SU-DHL-6 (cell line): ENCODE results near the gene TP53BP2.

Experiments used
- H2AFZ ChIP-seq: fragments of 200-600 bp; sonication (generic); 2 replicates; pipeline ENCODE4 v1.6.1; 2014; ENCODE audit warnings: low read depth, mild to moderate bottlenecking, moderate library complexity, mixed read lengths, antibody characterized with exemption, low read length; ENCODE audit not compliant: severe bottlenecking
- H3F3A ChIP-seq: fragments of 200-600 bp; shearing (Covaris generic); 2 replicates; pipeline ENCODE4 v1.6.0; 2016; ENCODE audit warnings: antibody characterized with exemption, mild to moderate bottlenecking; ENCODE audit not compliant: insufficient read depth
- H3K27ac ChIP-seq: fragments of 200-600 bp; sonication (generic); 2 replicates; pipeline ENCODE4 v1.5.1; 2016; ENCODE audit warnings: low read depth, mild to moderate bottlenecking, low read length, moderate library complexity, mixed read lengths
- H3K27me3 ChIP-seq: fragments of 200-600 bp; sonication (generic), shearing (Covaris generic); 2 replicates; pipeline ENCODE4 v1.6.0; 2014; ENCODE audit warnings: mild to moderate bottlenecking, low read length
- H3K36me3 ChIP-seq: fragments of 200-600 bp; sonication (generic); 2 replicates; pipeline ENCODE4 v1.6.1; 2014; ENCODE audit warnings: mild to moderate bottlenecking, low read length, mixed read lengths
- H3K4me2 ChIP-seq: fragments of 300-600, 200-600 bp; shearing (Covaris generic), sonication (generic); 2 replicates; pipeline ENCODE4 v1.6.0; 2014; ENCODE audit warnings: low read length, low read depth, mild to moderate bottlenecking; ENCODE audit not compliant: poor library complexity, severe bottlenecking
- H3K4me3 ChIP-seq: fragments of 200-600 bp; sonication (generic); 2 replicates; pipeline ENCODE4 v1.5.1; 2014; ENCODE audit warnings: antibody characterized with exemption, low read length, mild to moderate bottlenecking, mixed read lengths; ENCODE audit not compliant: insufficient read depth, poor library complexity, severe bottlenecking
- H3K79me2 ChIP-seq: fragments of 200-600 bp; sonication (generic); 2 replicates; pipeline ENCODE4 v1.6.1; 2014; ENCODE audit warnings: mild to moderate bottlenecking, low read length, moderate library complexity; ENCODE audit not compliant: insufficient read depth
- H3K9ac ChIP-seq: fragments of 200-600 bp; sonication (generic); 2 replicates; pipeline ENCODE4 v1.7.0; 2014; ENCODE audit warnings: mild to moderate bottlenecking, low read length
- H3K9me2 ChIP-seq: fragments of 200-600 bp; sonication (generic); replicated peaks from 2 replicates; pipeline ENCODE4 v1.6.1; 2014; ENCODE audit warnings: low read length; ENCODE audit not compliant: insufficient read depth
- H3K9me3 ChIP-seq: fragments of 200-600 bp; sonication (generic); 2 replicates; pipeline ENCODE4 v1.6.1; 2014; ENCODE audit warnings: low read length, mixed read lengths; ENCODE audit not compliant: insufficient read depth
- H4K20me1 ChIP-seq: fragments of 200-600 bp; sonication (generic); 2 replicates; pipeline ENCODE4 v1.6.1; 2014; ENCODE audit warnings: low read depth, mild to moderate bottlenecking, antibody characterized with exemption, low read length, moderate library complexity, mixed read lengths
- CTCF ChIP-seq: fragments of 200-600 bp; sonication (generic); IDR thresholded peaks from one replicate; pipeline ENCODE4 v1.5.1; 2017; ENCODE audit warnings: antibody characterized with exemption, mild to moderate bottlenecking, low read length, moderate library complexity; ENCODE audit not compliant: insufficient read depth, poor library complexity, severe bottlenecking
- EZH2phosphoT487 ChIP-seq: fragments of 200-600 bp; sonication (generic), shearing (Covaris generic); conservative IDR thresholded peaks from 2 replicates; pipeline ENCODE4 v1.6.1; 2018; ENCODE audit warnings: mild to moderate bottlenecking, antibody characterized with exemption, low read length, moderate library complexity, mixed read lengths

TP53BP2 gene

GRCh38 chr1:223837206-223837605 is 8.5 kb downstream of the TP53BP2 start:
- H3K36me3 ChIP-seq, result no peaks in the 10 kb centered on the region
- peaks cover 20% of the 10 kb centered on the region; the same call in 1 of the 2 replicates for H3K79me2 ChIP-seq
- no peak overlapping the region for H3K27ac ChIP-seq
- no peaks in the 10 kb centered on the region for H3K27me3 ChIP-seq
- no peak overlapping the region for H2AFZ ChIP-seq
- no peaks in the 10 kb centered on the region for H3K9me2 ChIP-seq
- H3K4me3 ChIP-seq, result no peak overlapping the region
- peaks cover 34% of the 10 kb centered on the region; the same call in 1 of the 2 replicates for H4K20me1 ChIP-seq
- H3F3A ChIP-seq, result no peaks in the 10 kb centered on the region
- H3K9me3 ChIP-seq, result no peaks in the 10 kb centered on the region
- TF ChIP-seq EZH2phosphoT487, result no peak
- TF ChIP-seq CTCF, result no peak
- no peak overlapping the region for H3K4me2 ChIP-seq
- H3K9ac ChIP-seq, result no peak overlapping the region

GRCh38 chr1:223836586-223836985 is 9.2 kb downstream of the TP53BP2 start:
- Histone ChIP-seq H3K36me3 (no peaks in the 10 kb centered on the region), H4K20me1 (peaks cover 33% of the 10 kb centered on the region; the same call in 1 of the 2 replicates), H3K27me3 (no peaks in the 10 kb centered on the region), H3K79me2 (peaks cover 17% of the 10 kb centered on the region; the same call in 1 of the 2 replicates), H3K4me3 (no peak overlapping the region), H3K27ac (no peak overlapping the region), H3K9ac (no peak overlapping the region), H3K9me3 (no peaks in the 10 kb centered on the region), H3K9me2 (no peaks in the 10 kb centered on the region), H3K4me2 (no peak overlapping the region), H3F3A (no peaks in the 10 kb centered on the region), H2AFZ (no peak overlapping the region)
- TF ChIP-seq CTCF, result no peak

- Histone ChIP-seq H3K9ac (no peak overlapping the region), H2AFZ (no peak overlapping the region), H3K4me3 (no peak overlapping the region), H3K36me3 (no peaks in the 10 kb centered on the region), H3K9me3 (no peaks in the 10 kb centered on the region), H3K27ac (no peak overlapping the region), H3K4me2 (no peak overlapping the region), H3K79me2 (peaks cover 15% of the 10 kb centered on the region; the same call in 1 of the 2 replicates), H4K20me1 (peaks cover 32% of the 10 kb centered on the region; the same call in 1 of the 2 replicates), H3F3A (no peaks in the 10 kb centered on the region), H3K27me3 (no peaks in the 10 kb centered on the region), H3K9me2 (no peaks in the 10 kb centered on the region)
- TF ChIP-seq CTCF, result no peak
- no peak for TF ChIP-seq EZH2phosphoT487
These were observed 10.0 kb downstream of the TP53BP2 start for GRCh38 chr1:223835754-223836153.
